BJ (cell line): ENCODE data around the gene ENPP7. TPM values are rescaled to one million over a fixed set of nuclear protein-coding genes. Genes with fewer than 3 reads are reported as not detected.

Experiments
- CTCF ChIA-PET: fragments of 350-600 bp; formaldehyde crosslinking; extraction: SDS; loops from one replicate; lab custom pipeline; 2021; ENCODE audit warnings: antibody characterized with exemption, inconsistent platforms; lab: Yijun Ruan, JAX
- POLR2A ChIA-PET: fragments of 300-600 bp; sonication (Branson Sonifier 250); formaldehyde crosslinking; extraction: SDS; loops from one replicate; lab custom pipeline; 2021; ENCODE audit warnings: antibody characterized with exemption; lab: Charles Lee
- DNase-seq: peaks from one replicate; pipeline ENCODE4 v3.0.0-alpha.2; 2011; ENCODE audit warnings: low read depth
- H3K27me3 ChIP-seq: 2 replicates; pipeline ENCODE4 v1.6.0; 2011; ENCODE audit warnings: low read length; ENCODE audit not compliant: control insufficient read depth, insufficient read depth
- H3K36me3 ChIP-seq: 2 replicates; pipeline ENCODE4 v1.5.1; 2011; ENCODE audit warnings: low read length; ENCODE audit not compliant: control insufficient read depth, insufficient read depth
- H3K4me3 ChIP-seq: 2 replicates; pipeline ENCODE4 v1.5.1; 2011; ENCODE audit warnings: low read depth, mild to moderate bottlenecking, control low read depth, low read length
- CTCF ChIP-seq: IDR thresholded peaks from 2 replicates; pipeline ENCODE4 v1.5.1; 2011; ENCODE audit warnings: low read depth, mild to moderate bottlenecking, control low read depth, inconsistent platforms, low read length, moderate library complexity; ENCODE audit not compliant: insufficient read depth
- polyA plus RNA-seq: library from polyadenylated mRNA; depleted of rRNA; stranded (reverse); fragments of >200 nt; gene quantifications from 2 replicates; pipeline ENCODE4 v1.2.3, GENCODE V29; 2011

ENPP7 gene
- polyA plus RNA-seq, 1 experiment: not detected

GRCh38 chr17:79732804-79733691, 2.3 kb downstream of the ENPP7 start:
- no peak for DNase-seq
- POLR2A ChIA-PET: no interaction called here
- CTCF ChIA-PET: interaction anchor here (0.8 to 3.2 kb wide), 3 partner anchors 8 to 46 kb away, joined by 3 to 19 read pairs (median 3); no protein-coding TSS in a partner anchor

GRCh38 chr17:79733692-79734070, 2.9 kb downstream of the ENPP7 start:
- DNase-seq: no peak
- Histone ChIP-seq H3K4me3 (no peak overlapping the region), H3K27me3 (peaks cover 1% of the 10 kb centered on the region), H3K36me3 (no peaks in the 10 kb centered on the region)
- POLR2A ChIA-PET: no interaction called here
- CTCF ChIA-PET: interaction anchor here (0.8 to 3.2 kb wide), 2 partner anchors 8 to 25 kb away, joined by 3 to 19 read pairs; no protein-coding TSS in a partner anchor
- no peak for TF ChIP-seq CTCF

More at GRCh38 chr17:79732804-79733691, 2.3 kb downstream of the ENPP7 start:
- peaks cover 1% of the 10 kb centered on the region; the same call in 1 of the 2 replicates for H3K27me3 ChIP-seq
- H3K4me3 ChIP-seq: no peak overlapping the region
- no peak for TF ChIP-seq CTCF
- H3K36me3 ChIP-seq: no peaks in the 10 kb centered on the region

- H3K36me3 ChIP-seq: no peaks in the 10 kb centered on the region
- ChIA-PET CTCF (no interaction called here), POLR2A (no interaction called here)
- no peak for TF ChIP-seq CTCF
- H3K4me3 ChIP-seq: no peak overlapping the region
- DNase-seq: no peak
- peaks cover 5% of the 10 kb centered on the region for H3K27me3 ChIP-seq
Measured at GRCh38 chr17:79735096-79735495, 4.4 kb downstream of the ENPP7 start.

GRCh38 chr17:79737046-79737921, 6.5 kb downstream of the ENPP7 start:
- peaks cover 16% of the 10 kb centered on the region for H3K27me3 ChIP-seq
- ChIA-PET CTCF (interaction anchor here (1.0 kb wide), 1 partner anchor 257 kb away, joined by 4 read pairs; no protein-coding TSS in a partner anchor), POLR2A (no interaction called here)
- no peak for DNase-seq
- H3K36me3 ChIP-seq: no peaks in the 10 kb centered on the region
- TF ChIP-seq CTCF: no peak
- H3K4me3 ChIP-seq: no peak overlapping the region
